MM.1S (cell line): ENCODE results near the gene ASIC4.

Experiments used
- DNase-seq: peaks from one replicate; pipeline ENCODE4 v3.0.0-alpha.2; 2015
- H2AFZ ChIP-seq: fragments of 300-600 bp; sonication (generic); 2 replicates; pipeline ENCODE4 v1.6.0; 2016; ENCODE audit warnings: antibody characterized with exemption, low read length
- H3F3A ChIP-seq: fragments of 300-600 bp; sonication (generic); 2 replicates; pipeline ENCODE4 v1.6.1; 2016; ENCODE audit warnings: mild to moderate bottlenecking, antibody characterized with exemption, low read length, moderate library complexity, mixed read lengths; ENCODE audit not compliant: insufficient read depth
- H3K27ac ChIP-seq: fragments of 300-600 bp; sonication (generic); 2 replicates; pipeline ENCODE4 v1.5.1; 2016; ENCODE audit warnings: mild to moderate bottlenecking, low read length
- H3K27me3 ChIP-seq: fragments of 300-600 bp; sonication (generic); replicated peaks from 2 replicates; pipeline ENCODE4 v1.6.0; 2016; ENCODE audit warnings: low read length; ENCODE audit not compliant: insufficient read depth
- H3K36me3 ChIP-seq: fragments of 300-600 bp; sonication (generic); replicated peaks from 2 replicates; pipeline ENCODE4 v1.6.1; 2016; ENCODE audit warnings: mild to moderate bottlenecking, low read length, mixed read lengths; ENCODE audit not compliant: insufficient read depth
- H3K4me1 ChIP-seq: fragments of 300-600 bp; sonication (generic); 2 replicates; pipeline ENCODE4 v1.6.1; 2016; ENCODE audit warnings: low read length, mixed read lengths
- H3K4me2 ChIP-seq: fragments of 300-600 bp; sonication (generic); 2 replicates; pipeline ENCODE4 v1.6.0; 2016; ENCODE audit warnings: low read depth, low read length
- H3K4me3 ChIP-seq: fragments of 300-600 bp; sonication (generic); 2 replicates; pipeline ENCODE4 v1.5.1; 2016; ENCODE audit warnings: low read length, mixed read lengths
- H3K79me2 ChIP-seq: fragments of 300-600 bp; sonication (generic); 2 replicates; pipeline ENCODE4 v1.6.1; 2016; ENCODE audit warnings: mixed run types, low read length, mixed read lengths
- H3K9ac ChIP-seq: fragments of 300-600 bp; sonication (generic); 2 replicates; pipeline ENCODE4 v1.6.1; 2016; ENCODE audit warnings: low read length, mixed read lengths
- H3K9me2 ChIP-seq: fragments of 300-600 bp; sonication (generic); replicated peaks from 2 replicates; pipeline ENCODE4 v1.6.1; 2016; ENCODE audit warnings: mild to moderate bottlenecking, low read length, mixed read lengths; ENCODE audit not compliant: insufficient read depth
- H3K9me3 ChIP-seq: fragments of 300-600 bp; sonication (generic); replicated peaks from 2 replicates; pipeline ENCODE4 v1.6.1; 2016; ENCODE audit warnings: mild to moderate bottlenecking, low read length, mixed read lengths; ENCODE audit not compliant: insufficient read depth
- H4K20me1 ChIP-seq: fragments of 300-600 bp; sonication (generic); 2 replicates; pipeline ENCODE4 v1.6.1; 2016; ENCODE audit warnings: mild to moderate bottlenecking, low read length, moderate library complexity, mixed read lengths; ENCODE audit not compliant: insufficient read depth
- EZH2 ChIP-seq: fragments of 300-600 bp; sonication (generic); optimal IDR thresholded peaks from 2 replicates; pipeline ENCODE3; 2017; ENCODE audit warnings: low read depth, mild to moderate bottlenecking, antibody characterized with exemption, low read length, mixed read lengths
- EZH2phosphoT487 ChIP-seq: fragments of 300-600 bp; sonication (generic); IDR thresholded peaks from 2 replicates; pipeline ENCODE4 v1.6.1; 2018; ENCODE audit warnings: antibody characterized with exemption, low read length
- TF ChIP-seq, protein P1 (sequence below): fragments of 300-600 bp; sonication (generic); IDR thresholded peaks from 2 replicates; pipeline ENCODE4 v1.5.1; 2016; ENCODE audit warnings: antibody characterized with exemption, low read length, mixed read lengths

ASIC4 gene

DNA sequence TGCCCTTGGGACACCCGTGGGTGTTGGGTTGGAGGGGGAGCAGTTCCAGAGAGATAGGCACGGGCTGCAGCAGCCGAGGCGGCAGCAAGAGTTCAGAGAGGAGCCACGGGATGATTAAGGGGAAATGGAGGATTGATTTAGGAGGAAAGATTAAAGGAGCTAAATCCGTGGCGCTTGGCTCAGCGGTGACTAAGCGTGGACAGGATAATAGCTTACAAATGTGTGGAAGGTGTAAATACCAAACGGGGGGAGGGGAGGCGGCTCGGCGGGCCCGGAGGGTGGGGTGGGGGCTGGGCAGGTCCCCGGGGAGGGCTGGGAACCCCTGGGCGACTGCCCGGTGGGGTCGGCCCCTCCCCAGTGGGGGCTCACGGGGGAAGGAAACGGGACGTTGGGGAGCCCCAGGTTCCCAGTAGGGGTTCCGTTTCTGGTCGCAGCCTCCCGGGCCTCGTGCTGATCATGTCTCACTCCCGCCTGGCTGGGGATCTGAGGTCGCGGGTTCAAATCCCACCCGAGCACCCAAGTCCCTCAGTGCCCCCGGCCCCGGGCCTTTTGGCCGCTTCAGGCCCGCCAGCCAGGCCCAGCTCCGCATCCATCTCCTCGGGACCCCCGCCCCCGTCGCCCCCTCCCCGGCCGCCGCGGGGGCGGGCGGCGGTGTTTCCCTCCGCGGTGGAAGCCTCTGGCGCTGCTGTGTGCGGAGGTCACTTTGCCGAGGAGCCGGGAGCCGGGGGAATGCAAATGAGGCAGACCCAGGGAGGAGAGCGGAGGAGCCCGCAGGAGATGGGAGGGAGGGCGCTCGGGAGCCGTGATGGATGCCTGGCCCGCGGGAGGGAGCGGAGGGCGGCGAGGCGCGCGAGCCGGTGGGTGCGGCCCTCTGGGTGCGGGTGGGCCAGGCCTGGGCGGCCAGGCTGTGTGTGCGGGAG is 8.1 kb downstream of the ASIC4 start:
- H2AFZ ChIP-seq: no peak overlapping the region
- no peaks in the 10 kb centered on the region for H3K9me2 ChIP-seq
- no peak for DNase-seq
- no peaks in the 10 kb centered on the region for H3K4me1 ChIP-seq
- no peak overlapping the region for H3K4me3 ChIP-seq
- no peaks in the 10 kb centered on the region for H3K36me3 ChIP-seq
- TF ChIP-seq, protein P1, sequence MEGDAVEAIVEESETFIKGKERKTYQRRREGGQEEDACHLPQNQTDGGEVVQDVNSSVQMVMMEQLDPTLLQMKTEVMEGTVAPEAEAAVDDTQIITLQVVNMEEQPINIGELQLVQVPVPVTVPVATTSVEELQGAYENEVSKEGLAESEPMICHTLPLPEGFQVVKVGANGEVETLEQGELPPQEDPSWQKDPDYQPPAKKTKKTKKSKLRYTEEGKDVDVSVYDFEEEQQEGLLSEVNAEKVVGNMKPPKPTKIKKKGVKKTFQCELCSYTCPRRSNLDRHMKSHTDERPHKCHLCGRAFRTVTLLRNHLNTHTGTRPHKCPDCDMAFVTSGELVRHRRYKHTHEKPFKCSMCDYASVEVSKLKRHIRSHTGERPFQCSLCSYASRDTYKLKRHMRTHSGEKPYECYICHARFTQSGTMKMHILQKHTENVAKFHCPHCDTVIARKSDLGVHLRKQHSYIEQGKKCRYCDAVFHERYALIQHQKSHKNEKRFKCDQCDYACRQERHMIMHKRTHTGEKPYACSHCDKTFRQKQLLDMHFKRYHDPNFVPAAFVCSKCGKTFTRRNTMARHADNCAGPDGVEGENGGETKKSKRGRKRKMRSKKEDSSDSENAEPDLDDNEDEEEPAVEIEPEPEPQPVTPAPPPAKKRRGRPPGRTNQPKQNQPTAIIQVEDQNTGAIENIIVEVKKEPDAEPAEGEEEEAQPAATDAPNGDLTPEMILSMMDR: no peak
- TF ChIP-seq EZH2: peak; percentile 12
- TF ChIP-seq EZH2phosphoT487: no peak
- no peak overlapping the region for H3K4me2 ChIP-seq
- no peak overlapping the region for H3K27ac ChIP-seq
- no peaks in the 10 kb centered on the region for H3F3A ChIP-seq
- H3K79me2 ChIP-seq: no peaks in the 10 kb centered on the region
- no peaks in the 10 kb centered on the region for H4K20me1 ChIP-seq
- peaks cover 99% of the 10 kb centered on the region for H3K27me3 ChIP-seq
- H3K9me3 ChIP-seq: no peaks in the 10 kb centered on the region
- no peak overlapping the region for H3K9ac ChIP-seq

- H3K79me2 ChIP-seq: no peaks in the 10 kb centered on the region
- no peaks in the 10 kb centered on the region for H4K20me1 ChIP-seq
- H3K4me2 ChIP-seq: no peak overlapping the region
- no peak overlapping the region for H3K9ac ChIP-seq
- peaks cover 5% of the 10 kb centered on the region; the same call in 1 of the 2 replicates for H3K4me1 ChIP-seq
- no peaks in the 10 kb centered on the region for H3K9me3 ChIP-seq
- peaks cover 99% of the 10 kb centered on the region for H3K27me3 ChIP-seq
- H2AFZ ChIP-seq: no peak overlapping the region
- H3K27ac ChIP-seq: no peak overlapping the region
- TF ChIP-seq EZH2: no peak
- TF ChIP-seq EZH2phosphoT487: no peak
- TF ChIP-seq, protein P1: no peak
- no peak overlapping the region for H3K4me3 ChIP-seq
- no peak for DNase-seq
- no peaks in the 10 kb centered on the region for H3K36me3 ChIP-seq
- no peaks in the 10 kb centered on the region for H3K9me2 ChIP-seq
- H3F3A ChIP-seq: no peaks in the 10 kb centered on the region
Observed at GRCh38 chr2:219523031-219523671, 8.9 kb downstream of the ASIC4 start.

GRCh38 chr2:219524817-219525216 is 10.5 kb downstream of the ASIC4 start:
- H3K27ac ChIP-seq: no peak overlapping the region
- H3K4me1 ChIP-seq: peaks cover 5% of the 10 kb centered on the region; the same call in 1 of the 2 replicates
- no peaks in the 10 kb centered on the region for H3K9me2 ChIP-seq
- peaks cover 97% of the 10 kb centered on the region for H3K27me3 ChIP-seq
- no peaks in the 10 kb centered on the region for H3K36me3 ChIP-seq
- H3K4me3 ChIP-seq: no peak overlapping the region
- DNase-seq: no peak
- no peaks in the 10 kb centered on the region for H3K9me3 ChIP-seq
- TF ChIP-seq, protein P1: no peak
- TF ChIP-seq EZH2: no peak
- TF ChIP-seq EZH2phosphoT487: no peak
- H4K20me1 ChIP-seq: no peaks in the 10 kb centered on the region
- H3K9ac ChIP-seq: no peak overlapping the region
- no peak overlapping the region for H3K4me2 ChIP-seq
- H3K79me2 ChIP-seq: no peaks in the 10 kb centered on the region
- no peaks in the 10 kb centered on the region for H3F3A ChIP-seq
- H2AFZ ChIP-seq: no peak overlapping the region
